Measurements from ENCODE around the gene TOP3B. TPM values are rescaled to one million over a fixed set of nuclear protein-coding genes. Genes with fewer than 3 reads are reported as not detected.

The TOP3B gene
- total and polyA plus RNA-seq, 9 of the 15 experiments (the other 6 are each of a cell fraction or from before 2014, with no cell fraction given), result 3.0 to 188 (median 112) TPM

DNA sequence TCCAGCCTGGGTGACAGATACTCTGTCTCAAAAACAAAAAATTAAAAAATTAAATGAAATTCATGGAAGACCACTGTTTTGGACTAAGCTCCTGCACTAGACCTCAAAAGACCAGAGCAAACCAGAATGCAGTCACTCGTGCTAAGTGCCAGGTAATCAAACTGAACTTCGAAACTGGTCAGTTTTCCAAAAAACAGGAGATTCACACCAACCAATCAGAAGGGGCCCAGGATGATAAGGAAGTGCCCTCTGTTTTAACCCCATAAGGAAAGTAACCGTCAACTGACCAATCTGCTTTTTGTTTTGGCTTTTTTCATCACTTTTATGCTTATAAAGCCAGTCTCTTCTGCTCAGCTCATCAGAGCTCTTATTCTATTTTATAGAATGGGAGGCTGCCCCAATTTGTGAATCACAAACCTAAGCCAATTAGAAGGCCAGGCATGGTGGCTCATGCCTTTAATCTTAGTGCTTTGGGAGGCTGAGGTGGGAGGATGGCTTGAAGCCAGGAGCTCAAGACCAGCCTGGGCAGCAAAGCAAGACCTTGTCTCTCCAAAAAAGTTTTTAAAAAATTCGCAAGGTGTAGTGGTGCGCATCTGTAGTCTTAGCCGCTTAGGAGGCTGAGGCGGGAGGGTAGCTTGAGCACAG is 10.1 kb upstream of the TOP3B start (continued):
- TF ChIP-seq, protein P1, sequence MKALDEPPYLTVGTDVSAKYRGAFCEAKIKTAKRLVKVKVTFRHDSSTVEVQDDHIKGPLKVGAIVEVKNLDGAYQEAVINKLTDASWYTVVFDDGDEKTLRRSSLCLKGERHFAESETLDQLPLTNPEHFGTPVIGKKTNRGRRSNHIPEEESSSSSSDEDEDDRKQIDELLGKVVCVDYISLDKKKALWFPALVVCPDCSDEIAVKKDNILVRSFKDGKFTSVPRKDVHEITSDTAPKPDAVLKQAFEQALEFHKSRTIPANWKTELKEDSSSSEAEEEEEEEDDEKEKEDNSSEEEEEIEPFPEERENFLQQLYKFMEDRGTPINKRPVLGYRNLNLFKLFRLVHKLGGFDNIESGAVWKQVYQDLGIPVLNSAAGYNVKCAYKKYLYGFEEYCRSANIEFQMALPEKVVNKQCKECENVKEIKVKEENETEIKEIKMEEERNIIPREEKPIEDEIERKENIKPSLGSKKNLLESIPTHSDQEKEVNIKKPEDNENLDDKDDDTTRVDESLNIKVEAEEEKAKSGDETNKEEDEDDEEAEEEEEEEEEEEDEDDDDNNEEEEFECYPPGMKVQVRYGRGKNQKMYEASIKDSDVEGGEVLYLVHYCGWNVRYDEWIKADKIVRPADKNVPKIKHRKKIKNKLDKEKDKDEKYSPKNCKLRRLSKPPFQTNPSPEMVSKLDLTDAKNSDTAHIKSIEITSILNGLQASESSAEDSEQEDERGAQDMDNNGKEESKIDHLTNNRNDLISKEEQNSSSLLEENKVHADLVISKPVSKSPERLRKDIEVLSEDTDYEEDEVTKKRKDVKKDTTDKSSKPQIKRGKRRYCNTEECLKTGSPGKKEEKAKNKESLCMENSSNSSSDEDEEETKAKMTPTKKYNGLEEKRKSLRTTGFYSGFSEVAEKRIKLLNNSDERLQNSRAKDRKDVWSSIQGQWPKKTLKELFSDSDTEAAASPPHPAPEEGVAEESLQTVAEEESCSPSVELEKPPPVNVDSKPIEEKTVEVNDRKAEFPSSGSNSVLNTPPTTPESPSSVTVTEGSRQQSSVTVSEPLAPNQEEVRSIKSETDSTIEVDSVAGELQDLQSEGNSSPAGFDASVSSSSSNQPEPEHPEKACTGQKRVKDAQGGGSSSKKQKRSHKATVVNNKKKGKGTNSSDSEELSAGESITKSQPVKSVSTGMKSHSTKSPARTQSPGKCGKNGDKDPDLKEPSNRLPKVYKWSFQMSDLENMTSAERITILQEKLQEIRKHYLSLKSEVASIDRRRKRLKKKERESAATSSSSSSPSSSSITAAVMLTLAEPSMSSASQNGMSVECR (CRISPR knock-in tag; IDR thresholded peaks at IDR 0.05), result no peak
- TF ChIP-seq ZC3H8 (IDR thresholded peaks at IDR 0.05) (no peak), NUFIP1 (IDR thresholded peaks at IDR 0.05; ENCODE audit: partially characterized antibody) (no peak), LCOR (CRISPR knock-in tag; IDR thresholded peaks at IDR 0.05) (0 out of 2 replicates have a peak, but pooled peaks have one; percentile 26), TBP (optimal IDR thresholded peaks at IDR 0.05; ENCODE audit: low read depth, low read length) (no peak), CBFA2T2 (conservative IDR thresholded peaks at IDR 0.05) (no peak)

DNA sequence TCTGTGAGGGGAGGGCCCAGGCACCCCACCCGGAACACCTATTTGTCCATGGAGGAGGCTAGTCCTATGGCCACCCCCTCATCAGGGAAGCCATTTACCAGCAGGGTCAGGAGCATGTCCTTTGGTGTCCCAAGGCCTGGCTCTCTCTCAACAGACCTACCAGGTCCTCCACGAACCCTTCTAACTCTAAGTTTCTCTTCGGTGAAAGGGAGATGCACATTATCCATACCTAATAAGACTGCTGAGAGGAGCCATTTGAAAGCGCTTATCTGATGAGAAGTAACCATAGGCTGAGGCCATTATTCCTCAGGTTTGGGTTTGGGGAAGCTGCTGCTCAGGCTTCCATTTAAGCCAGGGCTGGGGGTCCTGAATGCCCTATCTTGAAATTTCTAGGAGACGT is 9.2 kb upstream of the TOP3B start:
- H3K27me3 ChIP-seq (ENCODE audit: control insufficient read depth in 2 of 2, insufficient read depth in 2 of 2, low read length in 2 of 2), result peaks cover 0 to 16% of the 10 kb centered on the region in 2 experiments; a peak in 3 of 5 replicates
- 36% methylated on average over 5 of the region's 5 CpGs for WGBS (ENCODE audit: insufficient coverage, low coverage, missing lambda C conversion rate)
- no peak overlapping the region for H3K9ac ChIP-seq (ENCODE audit: insufficient read depth in 1 of 2, low read depth in 2 of 2, low read length in 2 of 2)
- no peak overlapping the region for H3K4me3 ChIP-seq
- no peaks in the 10 kb centered on the region for H4K20me1 ChIP-seq (replicated peaks; ENCODE audit: control insufficient read depth, insufficient read depth, low read length)
- H3K79me2 ChIP-seq (ENCODE audit: control insufficient read depth, insufficient read depth, low read length), result no peaks in the 10 kb centered on the region
- H3K9me1 ChIP-seq (ENCODE audit: control insufficient read depth, insufficient read depth, low read length), result no peaks in the 10 kb centered on the region
- no peak overlapping the region for H3K27ac ChIP-seq (ENCODE audit: extremely low read depth, low read depth, low read length)
- TF ChIP-seq TRIM24 (IDR thresholded peaks at IDR 0.05) (no peak), SMARCC2 (IDR thresholded peaks at IDR 0.05; ENCODE audit: low read depth) (no peak), ZEB2 (IDR thresholded peaks at IDR 0.05) (no peak), PURB (CRISPR knock-in tag; IDR thresholded peaks at IDR 0.05; ENCODE audit: low read depth) (0 out of 2 replicates have a peak, but pooled peaks have one; percentile 31)
- TF ChIP-seq, protein P2, sequence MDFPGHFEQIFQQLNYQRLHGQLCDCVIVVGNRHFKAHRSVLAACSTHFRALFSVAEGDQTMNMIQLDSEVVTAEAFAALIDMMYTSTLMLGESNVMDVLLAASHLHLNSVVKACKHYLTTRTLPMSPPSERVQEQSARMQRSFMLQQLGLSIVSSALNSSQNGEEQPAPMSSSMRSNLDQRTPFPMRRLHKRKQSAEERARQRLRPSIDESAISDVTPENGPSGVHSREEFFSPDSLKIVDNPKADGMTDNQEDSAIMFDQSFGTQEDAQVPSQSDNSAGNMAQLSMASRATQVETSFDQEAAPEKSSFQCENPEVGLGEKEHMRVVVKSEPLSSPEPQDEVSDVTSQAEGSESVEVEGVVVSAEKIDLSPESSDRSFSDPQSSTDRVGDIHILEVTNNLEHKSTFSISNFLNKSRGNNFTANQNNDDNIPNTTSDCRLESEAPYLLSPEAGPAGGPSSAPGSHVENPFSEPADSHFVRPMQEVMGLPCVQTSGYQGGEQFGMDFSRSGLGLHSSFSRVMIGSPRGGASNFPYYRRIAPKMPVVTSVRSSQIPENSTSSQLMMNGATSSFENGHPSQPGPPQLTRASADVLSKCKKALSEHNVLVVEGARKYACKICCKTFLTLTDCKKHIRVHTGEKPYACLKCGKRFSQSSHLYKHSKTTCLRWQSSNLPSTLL (IDR thresholded peaks at IDR 0.05), result no peak
- DNase-seq (ENCODE audit: extremely low read depth in 1 of 4, low spot score in 3 of 4) (peak in 3 of 4 experiments; percentile 54 to 65 (median 56)), FAIRE-seq (no peak), ATAC-seq (peak; percentile 2; the same call in 2 of the 3 replicates)
- no peaks in the 10 kb centered on the region for H3K9me3 ChIP-seq (replicated peaks; ENCODE audit: control insufficient read depth, insufficient read depth, low read depth, low read length)
- peak overlapping the region; percentile 49 for H2AFZ ChIP-seq (ENCODE audit: low read depth, low read length)
- no TSS peak for BruUV-seq (replicated peaks)
- in situ Hi-C loops (cut with MboI), result no loop called here
- intact Hi-C loops (cut with micrococcal nuclease), result no loop called here
- CTCF ChIA-PET (ENCODE audit: low intra/inter-chr PET ratio), result no interaction called here
- H3K4me2 ChIP-seq (ENCODE audit: insufficient read depth, low read length), result no peak overlapping the region
- no peaks in the 10 kb centered on the region for H3K36me3 ChIP-seq (ENCODE audit: control insufficient read depth, insufficient read depth, low read length)
- POLR2A ChIA-PET, result interaction anchor here (0.6 to 22.7 kb wide), 14 partner anchors 8 to 1028 kb away, joined by 3 to 382 read pairs (median 4); partner anchors contain the start of gene TOP3B
- peaks cover 23 to 31% of the 10 kb centered on the region in 2 experiments; a peak in 4 of 5 replicates for H3K4me1 ChIP-seq (replicated peaks in 1 of 2; ENCODE audit: control insufficient read depth in 2 of 2, insufficient read depth in 2 of 2, low read length in 2 of 2)
